PFSK-1 (cell line): ENCODE results near the gene GSG1.

ENCODE experiments used
- FOXP2 ChIP-seq: optimal IDR thresholded peaks from 2 replicates; pipeline ENCODE3; 2011; ENCODE audit warnings: borderline replicate concordance, control low read depth, inconsistent platforms; ENCODE audit not compliant: insufficient read depth; ENCODE audit errors: extremely low read length, extremely low read depth
- POLR2AphosphoS5 ChIP-seq: IDR thresholded peaks from 2 replicates; pipeline ENCODE4 v1.6.1; 2012; ENCODE audit warnings: low read depth, mild to moderate bottlenecking, control low read depth, low read length, moderate library complexity
- REST ChIP-seq, 2 experiments: IDR thresholded peaks; 2 replicates each; pipeline versions ENCODE4 v1.6.1 to v1.8.0; 2011 to 2012; ENCODE audit warnings: low read depth in 2 of 2, low read length in 2 of 2, control low read depth in 1 of 2, inconsistent platforms in 1 of 2, mild to moderate bottlenecking in 1 of 2, moderate library complexity in 1 of 2; ENCODE audit not compliant: insufficient read depth in 1 of 2
- TAF1 ChIP-seq: IDR thresholded peaks from 2 replicates; pipeline ENCODE4 v1.6.1; 2012; ENCODE audit warnings: low read length, control low read depth, borderline replicate concordance; ENCODE audit not compliant: insufficient read depth

GRCh38 chr12:13148485-13148847, 45.0 kb upstream of the GSG1 start:
- TF ChIP-seq REST (IDR thresholded peaks at IDR 0.05; ENCODE audit: insufficient read depth in 1 of 2, low read depth in 2 of 2, low read length in 2 of 2) (no peak), POLR2AphosphoS5 (no peak), TAF1 (no peak), FOXP2 (no peak)
